ENCODE results near the gene TEX44.

Gene TEX44

GRCh38 chr2:231592636-231593145 lies at the start of gene TEX44:
Gene TEX44 (plus strand): TSS chr2:231592864. CDS start chr2:231592952, 88 bp downstream.
- H3K27me3 ChIP-seq = no peaks in the 10 kb centered on the region
- H3K36me3 ChIP-seq = no peaks in the 10 kb centered on the region
- H3K4me1 ChIP-seq (ENCODE audit: control insufficient read depth in 1 of 2, insufficient read depth in 1 of 2, low read depth in 1 of 2, low read length in 1 of 2) = no peaks in the 10 kb centered on the region
- no peaks in the 10 kb centered on the region for H3K9me3 ChIP-seq
- TF ChIP-seq, protein P1, sequence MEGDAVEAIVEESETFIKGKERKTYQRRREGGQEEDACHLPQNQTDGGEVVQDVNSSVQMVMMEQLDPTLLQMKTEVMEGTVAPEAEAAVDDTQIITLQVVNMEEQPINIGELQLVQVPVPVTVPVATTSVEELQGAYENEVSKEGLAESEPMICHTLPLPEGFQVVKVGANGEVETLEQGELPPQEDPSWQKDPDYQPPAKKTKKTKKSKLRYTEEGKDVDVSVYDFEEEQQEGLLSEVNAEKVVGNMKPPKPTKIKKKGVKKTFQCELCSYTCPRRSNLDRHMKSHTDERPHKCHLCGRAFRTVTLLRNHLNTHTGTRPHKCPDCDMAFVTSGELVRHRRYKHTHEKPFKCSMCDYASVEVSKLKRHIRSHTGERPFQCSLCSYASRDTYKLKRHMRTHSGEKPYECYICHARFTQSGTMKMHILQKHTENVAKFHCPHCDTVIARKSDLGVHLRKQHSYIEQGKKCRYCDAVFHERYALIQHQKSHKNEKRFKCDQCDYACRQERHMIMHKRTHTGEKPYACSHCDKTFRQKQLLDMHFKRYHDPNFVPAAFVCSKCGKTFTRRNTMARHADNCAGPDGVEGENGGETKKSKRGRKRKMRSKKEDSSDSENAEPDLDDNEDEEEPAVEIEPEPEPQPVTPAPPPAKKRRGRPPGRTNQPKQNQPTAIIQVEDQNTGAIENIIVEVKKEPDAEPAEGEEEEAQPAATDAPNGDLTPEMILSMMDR (IDR thresholded peaks at IDR 0.05) = no peak
- H3K27ac ChIP-seq = no peak within 1 kb of the TSS
- no peak within 1 kb of the TSS for H3K4me3 ChIP-seq (ENCODE audit: low read depth in 1 of 2, low read length in 1 of 2)

- peaks cover 25 to 42% of the 10 kb centered on the region in 2 experiments for H3K4me1 ChIP-seq (ENCODE audit: control insufficient read depth in 1 of 2, insufficient read depth in 1 of 2, low read depth in 1 of 2, low read length in 1 of 2)
- peak overlapping the region; percentile 87 for H3K27ac ChIP-seq
- H3K4me3 ChIP-seq (ENCODE audit: low read depth in 1 of 2, low read length in 1 of 2) = peak overlapping the region; percentile 33 to 48
- H3K27me3 ChIP-seq = no peaks in the 10 kb centered on the region
- TF ChIP-seq, protein P1 (IDR thresholded peaks at IDR 0.05) = peak; percentile 21
- H3K9me3 ChIP-seq = no peaks in the 10 kb centered on the region
- H3K36me3 ChIP-seq = no peaks in the 10 kb centered on the region
These were observed 47.4 kb upstream of the TEX44 start for GRCh38 chr2:231545105-231545902.

- Histone ChIP-seq H3K27ac (peak overlapping the region; percentile 87), H3K27me3 (no peaks in the 10 kb centered on the region), H3K4me3 (ENCODE audit: low read depth in 1 of 2, low read length in 1 of 2) (peak overlapping the region; percentile 24 to 48), H3K4me1 (ENCODE audit: control insufficient read depth in 1 of 2, insufficient read depth in 1 of 2, low read depth in 1 of 2, low read length in 1 of 2) (peaks cover 25 to 41% of the 10 kb centered on the region in 2 experiments), H3K36me3 (no peaks in the 10 kb centered on the region), H3K9me3 (no peaks in the 10 kb centered on the region)
- TF ChIP-seq, protein P1 (IDR thresholded peaks at IDR 0.05) = no peak
These were observed 46.5 kb upstream of the TEX44 start for GRCh38 chr2:231546014-231546715.

GRCh38 chr2:231547315-231548110 lies 45.2 kb upstream of the TEX44 start:
- no peak overlapping the region for H3K27ac ChIP-seq
- no peaks in the 10 kb centered on the region for H3K36me3 ChIP-seq
- TF ChIP-seq, protein P1 (IDR thresholded peaks at IDR 0.05) = no peak
- no peaks in the 10 kb centered on the region for H3K27me3 ChIP-seq
- H3K4me3 ChIP-seq (ENCODE audit: low read depth in 1 of 2, low read length in 1 of 2) = no peak overlapping the region
- H3K9me3 ChIP-seq = no peaks in the 10 kb centered on the region
- H3K4me1 ChIP-seq (ENCODE audit: control insufficient read depth in 1 of 2, insufficient read depth in 1 of 2, low read depth in 1 of 2, low read length in 1 of 2) = peaks cover 25 to 35% of the 10 kb centered on the region in 2 experiments

DNA sequence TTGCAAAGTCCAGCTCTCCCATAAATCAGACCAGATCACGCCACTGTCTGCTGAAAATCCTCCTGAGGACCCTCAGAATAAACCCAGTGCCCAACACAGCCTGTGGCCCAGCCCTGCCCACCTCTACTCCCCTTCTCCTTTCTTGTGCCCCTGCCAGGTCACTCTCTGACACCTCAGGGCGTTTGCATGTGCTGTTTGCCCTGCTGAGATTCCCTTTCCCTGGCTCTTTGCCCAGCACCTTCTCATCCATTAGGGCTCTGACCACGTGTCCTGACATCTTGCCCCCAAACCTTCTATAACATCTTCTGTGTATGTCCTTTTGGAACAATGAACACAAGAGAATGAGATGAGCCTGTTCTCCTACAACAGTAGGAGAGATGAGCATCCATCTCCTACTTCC lies 43.9 kb upstream of the TEX44 start:
- Histone ChIP-seq H3K27ac (no peak overlapping the region), H3K4me3 (ENCODE audit: low read depth in 1 of 2, low read length in 1 of 2) (no peak overlapping the region), H3K36me3 (no peaks in the 10 kb centered on the region), H3K4me1 (ENCODE audit: control insufficient read depth in 1 of 2, insufficient read depth in 1 of 2, low read depth in 1 of 2, low read length in 1 of 2) (peaks cover 27 to 37% of the 10 kb centered on the region in 2 experiments), H3K27me3 (no peaks in the 10 kb centered on the region), H3K9me3 (no peaks in the 10 kb centered on the region)
- TF ChIP-seq, protein P1 (IDR thresholded peaks at IDR 0.05) = no peak
